Activated CD8-positive, alpha-beta memory T cell treated with anti-CD3 and anti-CD28 coated beads, Interleukin-2, amount 10 ng/mL, durations not matched to agents 7 days and 5 days (primary cell): ENCODE data around the gene PDE1A. TPM values are rescaled to one million over a fixed set of nuclear protein-coding genes. Genes with fewer than 3 reads are reported as not detected.

Source experiments
- ATAC-seq: fragments of 150-1000 bp; cut with Tn5 transposase; one replicate; pipeline ENCODE4 v1.10.0; 2021; ENCODE audit warnings: moderate library complexity
- CTCF ChIA-PET: fragments of 350-600 bp; sonication (Branson Sonifier 250); formaldehyde crosslinking; loops from one replicate; lab custom pipeline; 2021; ENCODE audit warnings: antibody characterized with exemption; lab: Charles Lee
- DNase-seq: peaks from one replicate; pipeline ENCODE4 v3.0.0-alpha.2; 2020
- H3K27ac Mint-ChIP-seq: one replicate; pipeline ENCODE4 v1.8.0; 2021; ENCODE audit warnings: mild to moderate bottlenecking, mixed read lengths
- H3K27me3 Mint-ChIP-seq: one replicate; pipeline ENCODE4 v1.8.0; 2021; ENCODE audit warnings: mixed read lengths
- H3K36me3 Mint-ChIP-seq: one replicate; pipeline ENCODE4 v1.8.0; 2021; ENCODE audit warnings: mild to moderate bottlenecking, mixed read lengths
- H3K4me1 Mint-ChIP-seq: one replicate; pipeline ENCODE4 v1.8.0; 2021; ENCODE audit warnings: mixed read lengths
- H3K4me3 Mint-ChIP-seq: one replicate; pipeline ENCODE4 v1.8.0; 2021; ENCODE audit warnings: mild to moderate bottlenecking, moderate library complexity, mixed read lengths
- H3K9me3 Mint-ChIP-seq: one replicate; pipeline ENCODE4 v1.8.0; 2022; ENCODE audit warnings: low read depth, mixed read lengths
- total RNA-seq, 2 experiments: library from RNA; stranded (reverse); gene quantifications; one replicate each; pipeline ENCODE4 v1.2.3, GENCODE V29; 2021

PDE1A gene
- total RNA-seq, 2 experiments from 2014 or later = not detected

GRCh38 chr2:182134201-182134600 is 292.6 kb downstream of the PDE1A start:
- no peaks in the 10 kb centered on the region for H3K4me1 Mint-ChIP-seq
- no peaks in the 10 kb centered on the region for H3K9me3 Mint-ChIP-seq
- H3K36me3 Mint-ChIP-seq = no peaks in the 10 kb centered on the region

GRCh38 chr2:182133195-182133891 is 293.5 kb downstream of the PDE1A start:
- H3K27me3 Mint-ChIP-seq = peaks cover 3% of the 10 kb centered on the region
- no peak for DNase-seq

More at GRCh38 chr2:182134201-182134600, 292.6 kb downstream of the PDE1A start:
- Mint-ChIP-seq H3K27me3 (peaks cover 3% of the 10 kb centered on the region), H3K4me3 (no peak overlapping the region), H3K27ac (no peak overlapping the region)
- DNase-seq (no peak), ATAC-seq (no peak)
- CTCF ChIA-PET = no interaction called here

GRCh38 chr2:182132605-182133004 is 294.2 kb downstream of the PDE1A start:
- DNase-seq (no peak), ATAC-seq (no peak)
- Mint-ChIP-seq H3K27me3 (no peaks in the 10 kb centered on the region), H3K9me3 (no peaks in the 10 kb centered on the region), H3K36me3 (no peaks in the 10 kb centered on the region), H3K27ac (no peak overlapping the region), H3K4me1 (no peaks in the 10 kb centered on the region), H3K4me3 (no peak overlapping the region)
- CTCF ChIA-PET = no interaction called here

More at GRCh38 chr2:182133195-182133891, 293.5 kb downstream of the PDE1A start:
- ATAC-seq = no peak
- Mint-ChIP-seq H3K9me3 (no peaks in the 10 kb centered on the region), H3K36me3 (no peaks in the 10 kb centered on the region), H3K4me1 (no peaks in the 10 kb centered on the region), H3K27ac (no peak overlapping the region), H3K4me3 (no peak overlapping the region)
- CTCF ChIA-PET = no interaction called here

GRCh38 chr2:182128821-182129707 is 297.8 kb downstream of the PDE1A start:
- no peaks in the 10 kb centered on the region for H3K4me1 Mint-ChIP-seq
- no peaks in the 10 kb centered on the region for H3K27me3 Mint-ChIP-seq
- DNase-seq = no peak
- H3K36me3 Mint-ChIP-seq = no peaks in the 10 kb centered on the region
- H3K4me3 Mint-ChIP-seq = no peak overlapping the region
- no peak for ATAC-seq
- no peak overlapping the region for H3K27ac Mint-ChIP-seq
- CTCF ChIA-PET = no interaction called here
- H3K9me3 Mint-ChIP-seq = no peaks in the 10 kb centered on the region

GRCh38 chr2:182117196-182117595 is 309.6 kb downstream of the PDE1A start:
- Mint-ChIP-seq H3K9me3 (no peaks in the 10 kb centered on the region), H3K27ac (no peak overlapping the region), H3K4me1 (no peaks in the 10 kb centered on the region), H3K36me3 (no peaks in the 10 kb centered on the region), H3K4me3 (no peak overlapping the region), H3K27me3 (no peaks in the 10 kb centered on the region)
- no peak for DNase-seq
- ATAC-seq = no peak
- CTCF ChIA-PET = no interaction called here

GRCh38 chr2:182116774-182117173 is 310.1 kb downstream of the PDE1A start:
- Mint-ChIP-seq H3K4me1 (no peaks in the 10 kb centered on the region), H3K27ac (no peak overlapping the region), H3K36me3 (no peaks in the 10 kb centered on the region), H3K27me3 (no peaks in the 10 kb centered on the region), H3K4me3 (no peak overlapping the region), H3K9me3 (no peaks in the 10 kb centered on the region)
- CTCF ChIA-PET = no interaction called here
- no peak for ATAC-seq
- no peak for DNase-seq

- no peaks in the 10 kb centered on the region for H3K4me1 Mint-ChIP-seq
- no peak overlapping the region for H3K4me3 Mint-ChIP-seq
- no peaks in the 10 kb centered on the region for H3K9me3 Mint-ChIP-seq
- no peaks in the 10 kb centered on the region for H3K36me3 Mint-ChIP-seq
- CTCF ChIA-PET = no interaction called here
- DNase-seq = no peak
- H3K27ac Mint-ChIP-seq = no peak overlapping the region
- ATAC-seq = no peak
- no peaks in the 10 kb centered on the region for H3K27me3 Mint-ChIP-seq
These were observed 311.6 kb downstream of the PDE1A start for GRCh38 chr2:182115258-182115657.

GRCh38 chr2:182113334-182113733 is 313.5 kb downstream of the PDE1A start:
- CTCF ChIA-PET = no interaction called here
- Mint-ChIP-seq H3K4me1 (no peaks in the 10 kb centered on the region), H3K27me3 (no peaks in the 10 kb centered on the region), H3K36me3 (no peaks in the 10 kb centered on the region), H3K9me3 (no peaks in the 10 kb centered on the region), H3K4me3 (no peak overlapping the region), H3K27ac (no peak overlapping the region)
- ATAC-seq = no peak
- no peak for DNase-seq

- Mint-ChIP-seq H3K27me3 (no peaks in the 10 kb centered on the region), H3K36me3 (no peaks in the 10 kb centered on the region), H3K9me3 (no peaks in the 10 kb centered on the region), H3K4me1 (no peaks in the 10 kb centered on the region), H3K27ac (no peak overlapping the region), H3K4me3 (no peak overlapping the region)
- ATAC-seq (no peak), DNase-seq (no peak)
- CTCF ChIA-PET = no interaction called here
These were observed 316.5 kb downstream of the PDE1A start for GRCh38 chr2:182110347-182110746.

GRCh38 chr2:182103526-182103925 is 323.3 kb downstream of the PDE1A start:
- Mint-ChIP-seq H3K36me3 (no peaks in the 10 kb centered on the region), H3K27me3 (peaks cover 8% of the 10 kb centered on the region), H3K4me3 (no peak overlapping the region), H3K9me3 (no peaks in the 10 kb centered on the region), H3K4me1 (no peaks in the 10 kb centered on the region), H3K27ac (no peak overlapping the region)
- DNase-seq = no peak
- CTCF ChIA-PET = no interaction called here
- no peak for ATAC-seq

- Mint-ChIP-seq H3K4me3 (no peak overlapping the region), H3K27ac (no peak overlapping the region), H3K9me3 (no peaks in the 10 kb centered on the region), H3K4me1 (no peaks in the 10 kb centered on the region), H3K36me3 (no peaks in the 10 kb centered on the region), H3K27me3 (peaks cover 15% of the 10 kb centered on the region)
- ATAC-seq (no peak), DNase-seq (no peak)
- CTCF ChIA-PET = no interaction called here
These were observed 325.6 kb downstream of the PDE1A start for GRCh38 chr2:182101263-182101662.

GRCh38 chr2:182098648-182099047 is 328.2 kb downstream of the PDE1A start:
- DNase-seq (no peak), ATAC-seq (no peak)
- peaks cover 16% of the 10 kb centered on the region for H3K27me3 Mint-ChIP-seq
- H3K36me3 Mint-ChIP-seq = no peaks in the 10 kb centered on the region
- no peak overlapping the region for H3K27ac Mint-ChIP-seq
- CTCF ChIA-PET = interaction anchor here (0.5 kb wide), 1 partner anchor 23 kb away, joined by 3 read pairs; no protein-coding TSS in a partner anchor
- H3K4me3 Mint-ChIP-seq = no peak overlapping the region
- no peaks in the 10 kb centered on the region for H3K9me3 Mint-ChIP-seq
- no peaks in the 10 kb centered on the region for H3K4me1 Mint-ChIP-seq

GRCh38 chr2:182097571-182098164 is 329.2 kb downstream of the PDE1A start:
- H3K4me1 Mint-ChIP-seq = no peaks in the 10 kb centered on the region
- no peak overlapping the region for H3K4me3 Mint-ChIP-seq
- no peaks in the 10 kb centered on the region for H3K9me3 Mint-ChIP-seq
- DNase-seq (no peak), ATAC-seq (no peak)
- H3K27me3 Mint-ChIP-seq = peaks cover 13% of the 10 kb centered on the region
- H3K27ac Mint-ChIP-seq = no peak overlapping the region
- CTCF ChIA-PET = no interaction called here
- no peaks in the 10 kb centered on the region for H3K36me3 Mint-ChIP-seq
